Left colon (tissue), 2 donors: Measurements from ENCODE around the gene ZMIZ2. TPM values are rescaled to one million over a fixed set of nuclear protein-coding genes. Genes with fewer than 3 reads are reported as not detected.

Source experiments
- total RNA-seq, 2 donors: library from RNA; stranded (reverse); fragmentation: NEBNext Ultra II Directional; extraction: Animal tissue kit (Norgen Biotek cat#: 25700); gene quantifications; one replicate each; pipeline ENCODE4 v1.2.1, GENCODE V29; 2021
- donor health status: DM: no; HTN: no; CAD: no.
- donor health status: DM: yes; HTN: yes; CAD: no.

The ZMIZ2 gene
- total RNA-seq, 2 donors from 2014 or later, result 67.1 to 83.3 TPM

Other genes starting within 250 kb of the ZMIZ2 start
- gene NPC1L1, start 207.5 kb upstream of the ZMIZ2 start, total RNA-seq, result under 1 TPM in 1 of 2 donors, not detected in 1; 0.06 TPM
- gene DDX56, start 174.9 kb upstream of the ZMIZ2 start, total RNA-seq, result 10 to 100 TPM; 36.5 to 59.2 TPM
- 10 to 100 TPM; 90.4 to 96.2 TPM for gene TMED4, start 166.6 kb upstream of the ZMIZ2 start, total RNA-seq
- 100 to 1,000 TPM; 174 to 221 TPM for gene OGDH, start 142.2 kb upstream of the ZMIZ2 start, total RNA-seq
- gene PPIA, start 47.8 kb downstream of the ZMIZ2 start, total RNA-seq, result 1,000 to 10,000 TPM; 1,049 to 1,320 TPM
- 100 to 1,000 TPM; 126 to 147 TPM for gene H2AZ2, start 99.2 kb downstream of the ZMIZ2 start, total RNA-seq
- 10 to 100 TPM; 19.7 to 20.9 TPM for gene PURB, start 136.7 kb downstream of the ZMIZ2 start, total RNA-seq
- gene MYO1G, start 230.2 kb downstream of the ZMIZ2 start, total RNA-seq, result 1 to 10 TPM; 2.6 to 4.2 TPM